HG03039 (cell line): Measurements from ENCODE around the gene ISG15.
"Not testable (repeated sequence)": the region's sequence is repeated elsewhere in the genome, so short reads cannot be mapped to it uniquely, and the experiment has no call there.

Experiments used
- ATAC-seq: cut with Tn5 transposase; IDR thresholded peaks from one replicate; pipeline ENCODE4 v1.9.1; 2021; ENCODE audit warnings: mild to moderate bottlenecking, moderate library complexity; ENCODE audit not compliant: unreplicated experiment

The ISG15 gene

GRCh38 chr1:994546-994945 lies 18.8 kb upstream of the ISG15 start:
- ATAC-seq, result not testable (repeated sequence)

GRCh38 chr1:995665-996633 lies 17.3 kb upstream of the ISG15 start:
- ATAC-seq, result no peak

GRCh38 chr1:996851-997712 lies 16.2 kb upstream of the ISG15 start:
- no peak for ATAC-seq

GRCh38 chr1:997713-997992 lies 15.6 kb upstream of the ISG15 start:
- ATAC-seq, result no peak

- ATAC-seq, result no peak
These were observed 15.1 kb upstream of the ISG15 start for GRCh38 chr1:997993-998744.

GRCh38 chr1:998745-998994 lies 14.6 kb upstream of the ISG15 start:
- no peak for ATAC-seq

GRCh38 chr1:998995-999724 lies 14.1 kb upstream of the ISG15 start:
- ATAC-seq, result no peak

GRCh38 chr1:999725-1000356 lies 13.5 kb upstream of the ISG15 start, which contains the start of gene HES4:
Gene HES4, minus strand, starts transcription at chr1:1000097. Its CDS starts 124 bp downstream, at chr1:999973.
- ATAC-seq, result no peak

- no peak for ATAC-seq
These were observed 12.8 kb upstream of the ISG15 start for GRCh38 chr1:1000357-1001056.

- ATAC-seq, result no peak
These were observed 12.1 kb upstream of the ISG15 start for GRCh38 chr1:1001057-1001783.

GRCh38 chr1:1003618-1004419 lies 9.5 kb upstream of the ISG15 start:
- no peak for ATAC-seq

GRCh38 chr1:1004420-1004779 lies 8.9 kb upstream of the ISG15 start:
- ATAC-seq, result no peak

GRCh38 chr1:1004780-1005697 lies 8.3 kb upstream of the ISG15 start:
- no peak for ATAC-seq

GRCh38 chr1:1005774-1006304 lies 7.5 kb upstream of the ISG15 start:
- ATAC-seq, result no peak

GRCh38 chr1:1006305-1007159 lies 6.8 kb upstream of the ISG15 start:
- no peak for ATAC-seq

GRCh38 chr1:1010131-1010530 lies 3.2 kb upstream of the ISG15 start:
- ATAC-seq, result not testable (repeated sequence)
